ENCODE data around the gene KDM4D.

- TF ChIP-seq CTCF (IDR thresholded peaks at IDR 0.05 in 2 of 3, conservative IDR thresholded peaks at IDR 0.05 in 1 of 3; ENCODE audit: insufficient read depth in 2 of 3, low read depth in 1 of 3, low read length in 3 of 3) (peak in 2 of 3 experiments; percentile 6 to 31; a peak in 1 of 6 replicates), RAD51 (IDR thresholded peaks at IDR 0.05; ENCODE audit: borderline replicate concordance, low read depth) (no peak), SP1 (CRISPR knock-in tag; IDR thresholded peaks at IDR 0.05) (no peak)
Measured at GRCh38 chr11:94997437-94997836, 23.9 kb downstream of the KDM4D start.

Data from K562 (cell line).